ENCODE data around the gene ALDH1A1. TPM values are rescaled to one million over a fixed set of nuclear protein-coding genes. Genes with fewer than 3 reads are reported as not detected.

Gene ALDH1A1
- total RNA-seq, 1 experiment from 2014 or later: 8.8 TPM

- ChIA-PET POLR2A (ENCODE audit: low non-redundant PET) (no interaction called here), CTCF (no interaction called here)
- intact Hi-C loops (cut with micrococcal nuclease; ENCODE audit: unreplicated experiment): no loop called here
These were observed 39.4 kb downstream of the ALDH1A1 start for GRCh38 chr9:72913382-72914009.

GRCh38 chr9:72912476-72913381 lies 40.1 kb downstream of the ALDH1A1 start:
- BruUV-seq (replicated peaks): no TSS peak
- DNase-seq (ENCODE audit: low spot score): no peak
- ChIA-PET POLR2A (ENCODE audit: low non-redundant PET) (no interaction called here), CTCF (no interaction called here)
- H3K36me3 ChIP-seq (ENCODE audit: insufficient read depth, low read length, poor library complexity, severe bottlenecking): no peaks in the 10 kb centered on the region
- intact Hi-C loops (cut with micrococcal nuclease; ENCODE audit: unreplicated experiment): no loop called here
- H3K27ac ChIP-seq (ENCODE audit: low read depth, low read length, poor library complexity, severe bottlenecking): no peak overlapping the region
- no peaks in the 10 kb centered on the region for H3K9me3 ChIP-seq (ENCODE audit: low read depth, low read length, poor library complexity, severe bottlenecking)
- H3K27me3 ChIP-seq (replicated peaks; ENCODE audit: insufficient read depth, low read depth, low read length, poor library complexity): no peaks in the 10 kb centered on the region
- H3K4me3 ChIP-seq (ENCODE audit: low read depth, low read length, poor library complexity, severe bottlenecking): no peak overlapping the region
- TF ChIP-seq EZH2 (IDR thresholded peaks at IDR 0.05; ENCODE audit: borderline replicate concordance, low read depth, low read length, poor library complexity, severe bottlenecking) (no peak), CTCF (conservative IDR thresholded peaks at IDR 0.05; ENCODE audit: low read depth, low read length) (no peak)
- no peaks in the 10 kb centered on the region for H3K4me1 ChIP-seq (ENCODE audit: insufficient read depth, low read length, poor library complexity, severe bottlenecking)

More at GRCh38 chr9:72913382-72914009, 39.4 kb downstream of the ALDH1A1 start:
- no peaks in the 10 kb centered on the region for H3K36me3 ChIP-seq (ENCODE audit: insufficient read depth, low read length, poor library complexity, severe bottlenecking)
- no peak for DNase-seq (ENCODE audit: low spot score)
- H3K27me3 ChIP-seq (replicated peaks; ENCODE audit: insufficient read depth, low read depth, low read length, poor library complexity): no peaks in the 10 kb centered on the region
- no TSS peak for BruUV-seq (replicated peaks)
- no peaks in the 10 kb centered on the region for H3K9me3 ChIP-seq (ENCODE audit: low read depth, low read length, poor library complexity, severe bottlenecking)
- H3K27ac ChIP-seq (ENCODE audit: low read depth, low read length, poor library complexity, severe bottlenecking): no peak overlapping the region
- TF ChIP-seq EZH2 (IDR thresholded peaks at IDR 0.05; ENCODE audit: borderline replicate concordance, low read depth, low read length, poor library complexity, severe bottlenecking): no peak
- TF ChIP-seq CTCF (conservative IDR thresholded peaks at IDR 0.05; ENCODE audit: low read depth, low read length): no peak
- no peaks in the 10 kb centered on the region for H3K4me1 ChIP-seq (ENCODE audit: insufficient read depth, low read length, poor library complexity, severe bottlenecking)
- no peak overlapping the region for H3K4me3 ChIP-seq (ENCODE audit: low read depth, low read length, poor library complexity, severe bottlenecking)

- H3K27ac ChIP-seq (ENCODE audit: low read depth, low read length, poor library complexity, severe bottlenecking): no peak overlapping the region
- BruUV-seq (replicated peaks): no TSS peak
- TF ChIP-seq CTCF (conservative IDR thresholded peaks at IDR 0.05; ENCODE audit: low read depth, low read length) (no peak), EZH2 (IDR thresholded peaks at IDR 0.05; ENCODE audit: borderline replicate concordance, low read depth, low read length, poor library complexity, severe bottlenecking) (no peak)
- H3K4me1 ChIP-seq (ENCODE audit: insufficient read depth, low read length, poor library complexity, severe bottlenecking): peaks cover 5% of the 10 kb centered on the region
- H3K27me3 ChIP-seq (replicated peaks; ENCODE audit: insufficient read depth, low read depth, low read length, poor library complexity): no peaks in the 10 kb centered on the region
- intact Hi-C loops (cut with micrococcal nuclease; ENCODE audit: unreplicated experiment): no loop called here
- ChIA-PET CTCF (no interaction called here), POLR2A (ENCODE audit: low non-redundant PET) (no interaction called here)
- no peaks in the 10 kb centered on the region for H3K36me3 ChIP-seq (ENCODE audit: insufficient read depth, low read length, poor library complexity, severe bottlenecking)
- no peak for DNase-seq (ENCODE audit: low spot score)
- no peaks in the 10 kb centered on the region for H3K9me3 ChIP-seq (ENCODE audit: low read depth, low read length, poor library complexity, severe bottlenecking)
- no peak overlapping the region for H3K4me3 ChIP-seq (ENCODE audit: low read depth, low read length, poor library complexity, severe bottlenecking)
These were observed 41.0 kb downstream of the ALDH1A1 start for GRCh38 chr9:72911816-72912215.
